ENCODE measurements around the gene WDR70. TPM values are rescaled to one million over a fixed set of nuclear protein-coding genes. Genes with fewer than 3 reads are reported as not detected.
"Not testable (repeated sequence)": the region's sequence is repeated elsewhere in the genome, so short reads cannot be mapped to it uniquely, and the experiment has no call there.

Gene WDR70
- total RNA-seq, 1 experiment from 2014 or later: 55.2 TPM

GRCh38 chr5:37645707-37646106 lies 266.6 kb downstream of the WDR70 start:
- H3K36me3 ChIP-seq (ENCODE audit: insufficient read depth, low read length, poor library complexity, severe bottlenecking): no peaks in the 10 kb centered on the region
- BruUV-seq (replicated peaks): no TSS peak
- H3K27ac ChIP-seq (ENCODE audit: low read depth, low read length, poor library complexity, severe bottlenecking): no peak overlapping the region
- H3K27me3 ChIP-seq (replicated peaks; ENCODE audit: insufficient read depth, low read depth, low read length, poor library complexity): no peaks in the 10 kb centered on the region
- H3K4me1 ChIP-seq (ENCODE audit: insufficient read depth, low read length, poor library complexity, severe bottlenecking): no peaks in the 10 kb centered on the region
- no peak overlapping the region for H3K4me3 ChIP-seq (ENCODE audit: low read depth, low read length, poor library complexity, severe bottlenecking)
- H3K9me3 ChIP-seq (ENCODE audit: low read depth, low read length, poor library complexity, severe bottlenecking): peaks cover 6% of the 10 kb centered on the region
- TF ChIP-seq EZH2 (IDR thresholded peaks at IDR 0.05; ENCODE audit: borderline replicate concordance, low read depth, low read length, poor library complexity, severe bottlenecking) (no peak), CTCF (conservative IDR thresholded peaks at IDR 0.05; ENCODE audit: low read depth, low read length) (no peak)
- ChIA-PET POLR2A (ENCODE audit: low non-redundant PET) (no interaction called here), CTCF (no interaction called here)
- intact Hi-C loops (cut with micrococcal nuclease; ENCODE audit: unreplicated experiment): no loop called here
- DNase-seq (ENCODE audit: low spot score): no peak

GRCh38 chr5:37654566-37654965 lies 275.4 kb downstream of the WDR70 start:
- H3K4me1 ChIP-seq (ENCODE audit: insufficient read depth, low read length, poor library complexity, severe bottlenecking); DNase-seq (ENCODE audit: low spot score); POLR2A ChIA-PET (ENCODE audit: low non-redundant PET); H3K36me3 ChIP-seq (ENCODE audit: insufficient read depth, low read length, poor library complexity, severe bottlenecking); H3K27me3 ChIP-seq (replicated peaks; ENCODE audit: insufficient read depth, low read depth, low read length, poor library complexity); CTCF ChIA-PET; H3K27ac ChIP-seq (ENCODE audit: low read depth, low read length, poor library complexity, severe bottlenecking); BruUV-seq (replicated peaks); H3K9me3 ChIP-seq (ENCODE audit: low read depth, low read length, poor library complexity, severe bottlenecking); intact Hi-C loops (cut with micrococcal nuclease; ENCODE audit: unreplicated experiment); H3K4me3 ChIP-seq (ENCODE audit: low read depth, low read length, poor library complexity, severe bottlenecking): not testable (repeated sequence)

- Histone ChIP-seq H3K4me1 (ENCODE audit: insufficient read depth, low read length, poor library complexity, severe bottlenecking) (peaks cover 16% of the 10 kb centered on the region), H3K27me3 (replicated peaks; ENCODE audit: insufficient read depth, low read depth, low read length, poor library complexity) (no peaks in the 10 kb centered on the region), H3K9me3 (ENCODE audit: low read depth, low read length, poor library complexity, severe bottlenecking) (no peaks in the 10 kb centered on the region), H3K36me3 (ENCODE audit: insufficient read depth, low read length, poor library complexity, severe bottlenecking) (no peaks in the 10 kb centered on the region), H3K27ac (ENCODE audit: low read depth, low read length, poor library complexity, severe bottlenecking) (no peak overlapping the region), H3K4me3 (ENCODE audit: low read depth, low read length, poor library complexity, severe bottlenecking) (no peak overlapping the region)
- POLR2A ChIA-PET (ENCODE audit: low non-redundant PET): no interaction called here
- TF ChIP-seq CTCF (conservative IDR thresholded peaks at IDR 0.05; ENCODE audit: low read depth, low read length) (no peak), EZH2 (IDR thresholded peaks at IDR 0.05; ENCODE audit: borderline replicate concordance, low read depth, low read length, poor library complexity, severe bottlenecking) (no peak)
- CTCF ChIA-PET: no interaction called here
- no peak for DNase-seq (ENCODE audit: low spot score)
- intact Hi-C loops (cut with micrococcal nuclease; ENCODE audit: unreplicated experiment): no loop called here
- no TSS peak for BruUV-seq (replicated peaks)
These were observed 277.9 kb downstream of the WDR70 start for GRCh38 chr5:37657046-37657445.

GRCh38 chr5:37658440-37658839 lies 279.3 kb downstream of the WDR70 start:
- POLR2A ChIA-PET (ENCODE audit: low non-redundant PET): no interaction called here
- Histone ChIP-seq H3K4me3 (ENCODE audit: low read depth, low read length, poor library complexity, severe bottlenecking) (no peak overlapping the region), H3K27ac (ENCODE audit: low read depth, low read length, poor library complexity, severe bottlenecking) (no peak overlapping the region), H3K9me3 (ENCODE audit: low read depth, low read length, poor library complexity, severe bottlenecking) (no peaks in the 10 kb centered on the region), H3K27me3 (replicated peaks; ENCODE audit: insufficient read depth, low read depth, low read length, poor library complexity) (no peaks in the 10 kb centered on the region), H3K36me3 (ENCODE audit: insufficient read depth, low read length, poor library complexity, severe bottlenecking) (no peaks in the 10 kb centered on the region), H3K4me1 (ENCODE audit: insufficient read depth, low read length, poor library complexity, severe bottlenecking) (peaks cover 30% of the 10 kb centered on the region)
- no TSS peak for BruUV-seq (replicated peaks)
- no peak for DNase-seq (ENCODE audit: low spot score)
- no peak for TF ChIP-seq EZH2 (IDR thresholded peaks at IDR 0.05; ENCODE audit: borderline replicate concordance, low read depth, low read length, poor library complexity, severe bottlenecking)
- intact Hi-C loops (cut with micrococcal nuclease; ENCODE audit: unreplicated experiment): no loop called here
- CTCF ChIA-PET: no interaction called here
